Panc1 (cell line): Measurements from ENCODE around the gene OMP. TPM values are rescaled to one million over a fixed set of nuclear protein-coding genes. Genes with fewer than 3 reads are reported as not detected.

Source experiments
- ATAC-seq: fragments of 200-7000 bp; cut with Tn5 transposase; 2 replicates; pipeline ENCODE4 v1.9.1; 2020; ENCODE audit warnings: mild to moderate bottlenecking, moderate library complexity
- BruUV-seq: library from RNA; stranded (reverse); fragments of 400-500 nt; replicated peaks from 2 replicates; lab custom pipeline; 2021; lab: Mats Ljungman, UMichigan
- CTCF ChIA-PET: fragments of 300-600 bp; sonication (Branson Sonifier 250); formaldehyde crosslinking; loops from one replicate; lab custom pipeline; 2022; ENCODE audit warnings: antibody characterized with exemption; lab: Charles Lee
- POLR2A ChIA-PET: fragments of 300-600 bp; sonication (Branson Sonifier 250); formaldehyde crosslinking; loops from one replicate; lab custom pipeline; 2022; ENCODE audit warnings: antibody characterized with exemption; lab: Charles Lee
- DNase-seq: peaks from one replicate; pipeline ENCODE4 v3.0.0-alpha.2; 2010; ENCODE audit warnings: low read depth, low spot score
- H3K27ac ChIP-seq: 2 replicates; pipeline ENCODE4 v1.5.1; 2011; ENCODE audit warnings: mild to moderate bottlenecking, low read length, inconsistent platforms
- H3K27me3 ChIP-seq: fragments of 200-500 bp; sonication (Bioruptor generic); 2 replicates; pipeline ENCODE4 v1.6.0; 2014; ENCODE audit warnings: low read length, inconsistent platforms; ENCODE audit not compliant: control insufficient read depth, insufficient read depth
- H3K36me3 ChIP-seq: fragments of 200-500 bp; sonication (Bioruptor generic); 2 replicates; pipeline ENCODE4 v1.5.1; 2014; ENCODE audit warnings: inconsistent platforms, mild to moderate bottlenecking, low read length, moderate library complexity; ENCODE audit not compliant: control insufficient read depth, insufficient read depth
- H3K4me1 ChIP-seq: 2 replicates; pipeline ENCODE4 v1.5.1; 2011; ENCODE audit warnings: inconsistent platforms, mild to moderate bottlenecking, low read length, moderate library complexity; ENCODE audit not compliant: control insufficient read depth, insufficient read depth
- H3K4me3 ChIP-seq, 2 experiments: 2 replicates each; pipeline ENCODE4 v1.5.1; 2011 to 2012; ENCODE audit warnings: low read depth in 2 of 2, low read length in 2 of 2, mild to moderate bottlenecking in 2 of 2, inconsistent platforms in 1 of 2, moderate library complexity in 1 of 2
- H3K9me3 ChIP-seq: fragments of 200-500 bp; sonication (Bioruptor generic); 2 replicates; pipeline ENCODE4 v1.5.1; 2014; ENCODE audit warnings: low read depth, mild to moderate bottlenecking, inconsistent platforms, low read length, moderate library complexity; ENCODE audit not compliant: control insufficient read depth, insufficient read depth
- POLR2AphosphoS5 ChIP-seq: IDR thresholded peaks from 2 replicates; pipeline ENCODE4 v1.6.1; 2012; ENCODE audit warnings: mild to moderate bottlenecking, low read depth, low read length, moderate library complexity
- SIN3A ChIP-seq: IDR thresholded peaks from 2 replicates; pipeline ENCODE4 v1.6.1; 2012; ENCODE audit warnings: low read depth, mild to moderate bottlenecking, low read length, moderate library complexity, borderline replicate concordance; ENCODE audit not compliant: insufficient read depth
- TCF7L2 ChIP-seq: IDR thresholded peaks from 2 replicates; pipeline ENCODE4 v1.6.1; 2011; ENCODE audit warnings: mild to moderate bottlenecking, low read depth, low read length, inconsistent platforms
- in situ Hi-C: cut with HindIII; loops from 2 replicates; pipeline ENCODE4 v1.10.0; 2016; ENCODE audit warnings: low sequenced_read_pairs, low pct_unique_long_range_greater_than_20kb
- intact Hi-C: fragments of 100-400 bp; cut with micrococcal nuclease; formaldehyde crosslinking; loops from one replicate; pipeline ENCODE4 v1.10.0; 2022; ENCODE audit not compliant: unreplicated experiment
- total RNA-seq: library from RNA; stranded (reverse); gene quantifications from one replicate; pipeline ENCODE4 v1.2.1, GENCODE V29; 2021; ENCODE audit not compliant: unreplicated experiment
- TF ChIP-seq, protein P1 (sequence below): fragments of 450-650 bp; IDR thresholded peaks from 2 replicates; pipeline ENCODE4 v1.5.1; 2017; ENCODE audit warnings: mild to moderate bottlenecking
- TF ChIP-seq, protein P2 (sequence below), 2 experiments: IDR thresholded peaks; 2 replicates each; pipeline ENCODE4 v1.6.1; 2011 to 2012; ENCODE audit warnings: low read depth in 2 of 2, control low read depth in 1 of 2, low read length in 1 of 2, mild to moderate bottlenecking in 1 of 2, moderate library complexity in 1 of 2; ENCODE audit not compliant: insufficient read depth in 1 of 2

The OMP gene
- total RNA-seq, 1 experiment from 2014 or later = 1.5 TPM

DNA sequence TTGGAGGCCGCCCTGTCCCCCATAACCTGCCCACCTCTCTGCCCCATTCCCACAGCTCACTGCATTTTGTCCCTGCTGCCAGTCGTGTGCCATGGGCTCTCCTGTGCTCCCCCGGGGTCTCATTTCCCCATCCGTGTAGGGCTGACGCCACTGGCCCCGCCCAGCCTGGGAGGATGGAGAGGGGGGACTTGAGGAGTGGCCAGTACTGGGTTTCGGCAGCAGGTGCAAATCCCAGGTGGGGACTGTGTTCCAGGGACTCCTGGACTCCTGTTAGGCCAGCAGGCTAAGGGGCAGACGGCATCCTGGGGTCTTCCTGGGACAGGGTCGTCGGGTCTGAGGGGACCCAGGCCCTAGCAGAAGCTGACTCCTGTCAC lies 24.2 kb downstream of the OMP start:
- CTCF ChIA-PET = interaction anchor here (0.8 to 3.7 kb wide), 13 partner anchors 9 to 430 kb away, joined by 3 to 33 read pairs (median 3); no protein-coding TSS in a partner anchor
- DNase-seq = no peak
- TF ChIP-seq SIN3A (no peak), POLR2AphosphoS5 (no peak), TCF7L2 (no peak)
- TF ChIP-seq, protein P1, sequence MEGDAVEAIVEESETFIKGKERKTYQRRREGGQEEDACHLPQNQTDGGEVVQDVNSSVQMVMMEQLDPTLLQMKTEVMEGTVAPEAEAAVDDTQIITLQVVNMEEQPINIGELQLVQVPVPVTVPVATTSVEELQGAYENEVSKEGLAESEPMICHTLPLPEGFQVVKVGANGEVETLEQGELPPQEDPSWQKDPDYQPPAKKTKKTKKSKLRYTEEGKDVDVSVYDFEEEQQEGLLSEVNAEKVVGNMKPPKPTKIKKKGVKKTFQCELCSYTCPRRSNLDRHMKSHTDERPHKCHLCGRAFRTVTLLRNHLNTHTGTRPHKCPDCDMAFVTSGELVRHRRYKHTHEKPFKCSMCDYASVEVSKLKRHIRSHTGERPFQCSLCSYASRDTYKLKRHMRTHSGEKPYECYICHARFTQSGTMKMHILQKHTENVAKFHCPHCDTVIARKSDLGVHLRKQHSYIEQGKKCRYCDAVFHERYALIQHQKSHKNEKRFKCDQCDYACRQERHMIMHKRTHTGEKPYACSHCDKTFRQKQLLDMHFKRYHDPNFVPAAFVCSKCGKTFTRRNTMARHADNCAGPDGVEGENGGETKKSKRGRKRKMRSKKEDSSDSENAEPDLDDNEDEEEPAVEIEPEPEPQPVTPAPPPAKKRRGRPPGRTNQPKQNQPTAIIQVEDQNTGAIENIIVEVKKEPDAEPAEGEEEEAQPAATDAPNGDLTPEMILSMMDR = no peak
- TF ChIP-seq, protein P2, sequence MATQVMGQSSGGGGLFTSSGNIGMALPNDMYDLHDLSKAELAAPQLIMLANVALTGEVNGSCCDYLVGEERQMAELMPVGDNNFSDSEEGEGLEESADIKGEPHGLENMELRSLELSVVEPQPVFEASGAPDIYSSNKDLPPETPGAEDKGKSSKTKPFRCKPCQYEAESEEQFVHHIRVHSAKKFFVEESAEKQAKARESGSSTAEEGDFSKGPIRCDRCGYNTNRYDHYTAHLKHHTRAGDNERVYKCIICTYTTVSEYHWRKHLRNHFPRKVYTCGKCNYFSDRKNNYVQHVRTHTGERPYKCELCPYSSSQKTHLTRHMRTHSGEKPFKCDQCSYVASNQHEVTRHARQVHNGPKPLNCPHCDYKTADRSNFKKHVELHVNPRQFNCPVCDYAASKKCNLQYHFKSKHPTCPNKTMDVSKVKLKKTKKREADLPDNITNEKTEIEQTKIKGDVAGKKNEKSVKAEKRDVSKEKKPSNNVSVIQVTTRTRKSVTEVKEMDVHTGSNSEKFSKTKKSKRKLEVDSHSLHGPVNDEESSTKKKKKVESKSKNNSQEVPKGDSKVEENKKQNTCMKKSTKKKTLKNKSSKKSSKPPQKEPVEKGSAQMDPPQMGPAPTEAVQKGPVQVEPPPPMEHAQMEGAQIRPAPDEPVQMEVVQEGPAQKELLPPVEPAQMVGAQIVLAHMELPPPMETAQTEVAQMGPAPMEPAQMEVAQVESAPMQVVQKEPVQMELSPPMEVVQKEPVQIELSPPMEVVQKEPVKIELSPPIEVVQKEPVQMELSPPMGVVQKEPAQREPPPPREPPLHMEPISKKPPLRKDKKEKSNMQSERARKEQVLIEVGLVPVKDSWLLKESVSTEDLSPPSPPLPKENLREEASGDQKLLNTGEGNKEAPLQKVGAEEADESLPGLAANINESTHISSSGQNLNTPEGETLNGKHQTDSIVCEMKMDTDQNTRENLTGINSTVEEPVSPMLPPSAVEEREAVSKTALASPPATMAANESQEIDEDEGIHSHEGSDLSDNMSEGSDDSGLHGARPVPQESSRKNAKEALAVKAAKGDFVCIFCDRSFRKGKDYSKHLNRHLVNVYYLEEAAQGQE (IDR thresholded peaks at IDR 0.05; ENCODE audit: insufficient read depth in 1 of 2, low read depth in 2 of 2, low read length in 1 of 2) = no peak
- intact Hi-C loops (loop anchor here (1.0 to 5.0 kb wide), 3 partner anchors 61 to 420 kb away; no protein-coding TSS in a partner anchor), in situ Hi-C loops (no loop called here)
- Histone ChIP-seq H3K36me3 (no peaks in the 10 kb centered on the region), H3K9me3 (no peaks in the 10 kb centered on the region), H3K4me1 (peaks cover 7% of the 10 kb centered on the region; the same call in 1 of the 2 replicates), H3K4me3 (peak overlapping the region; percentile 41 to 60), H3K27ac (no peak overlapping the region), H3K27me3 (no peaks in the 10 kb centered on the region)
- no TSS peak for BruUV-seq
- POLR2A ChIA-PET = interaction anchor here (0.8 kb wide), 1 partner anchor 9 kb away, joined by 3 read pairs; no protein-coding TSS in a partner anchor
- ATAC-seq = peak; percentile 52

DNA sequence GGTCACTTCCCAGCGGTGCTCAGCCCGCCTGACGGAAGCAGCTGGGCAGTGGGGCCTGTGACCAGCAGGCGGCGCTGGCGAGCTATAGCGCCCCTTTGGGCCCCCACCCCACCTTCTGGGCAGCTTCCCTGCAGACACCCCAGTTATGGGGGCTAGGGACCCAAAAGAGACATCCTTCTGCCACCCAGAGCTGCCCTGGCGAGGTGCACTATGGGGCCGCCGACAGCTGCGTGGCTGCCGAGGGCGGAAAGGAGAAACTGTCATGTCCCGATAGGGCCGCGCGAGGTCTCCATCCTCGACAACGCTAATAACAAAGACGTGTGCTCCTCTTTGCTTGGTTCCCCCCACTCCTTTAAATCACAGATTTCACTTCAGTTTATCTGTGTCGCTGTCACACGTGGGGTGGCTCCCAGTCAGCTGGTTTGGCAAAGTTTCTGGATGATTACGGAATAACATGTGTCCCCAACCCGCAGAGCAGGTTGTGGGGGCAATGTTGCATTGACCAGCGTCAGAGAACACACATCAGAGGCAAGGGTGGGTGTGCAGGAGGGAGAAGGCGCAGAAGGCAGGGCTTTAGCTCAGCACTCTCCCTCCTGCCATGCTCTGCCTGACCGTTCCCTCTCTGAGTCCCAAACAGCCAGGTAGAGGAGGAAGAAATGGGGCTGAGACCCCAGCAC lies 24.7 kb downstream of the OMP start:
- ATAC-seq (peak; percentile 82), DNase-seq (no peak)
- Histone ChIP-seq H3K4me3 (peak overlapping the region; percentile 41 to 60), H3K4me1 (peaks cover 7% of the 10 kb centered on the region; the same call in 1 of the 2 replicates), H3K27me3 (no peaks in the 10 kb centered on the region), H3K36me3 (no peaks in the 10 kb centered on the region), H3K27ac (no peak overlapping the region), H3K9me3 (no peaks in the 10 kb centered on the region)
- TF ChIP-seq, protein P1 = peak; percentile 100
- TF ChIP-seq POLR2AphosphoS5 = no peak
- in situ Hi-C loops = no loop called here
- intact Hi-C loops = loop anchor here (1.0 to 5.0 kb wide), 3 partner anchors 61 to 420 kb away; no protein-coding TSS in a partner anchor
- no TSS peak for BruUV-seq
- CTCF ChIA-PET = interaction anchor here (0.5 to 3.7 kb wide), 14 partner anchors 10 to 430 kb away, joined by 3 to 33 read pairs (median 3); no protein-coding TSS in a partner anchor
- POLR2A ChIA-PET = interaction anchor here (0.8 kb wide), 1 partner anchor 9 kb away, joined by 3 read pairs; no protein-coding TSS in a partner anchor
